ENCODE data around the gene CCL22.

CCL22 gene

DNA sequence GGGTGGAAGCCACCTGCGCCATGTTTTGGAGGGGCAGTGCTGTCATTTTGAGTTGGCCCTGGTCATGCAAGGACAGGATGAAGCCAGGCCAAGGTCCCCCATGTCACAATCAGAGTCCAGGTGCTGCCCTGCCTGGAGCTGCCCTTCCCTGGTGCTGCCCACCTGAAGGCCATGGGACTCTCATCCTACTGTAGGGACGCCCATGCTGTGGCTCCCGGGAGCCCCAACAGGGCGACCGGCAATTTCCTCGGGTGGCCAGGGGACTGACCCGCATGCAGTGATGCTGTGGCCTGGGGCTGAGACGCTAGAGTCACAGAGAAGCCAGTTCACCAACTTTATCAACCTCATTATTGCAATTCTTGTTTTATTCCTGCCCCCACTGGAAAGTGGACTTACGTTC, 54.0 kb downstream of the CCL22 start:
- Mint-ChIP-seq H3K4me3 (no peak overlapping the region), H3K9me3 (no peaks in the 10 kb centered on the region), H3K4me1 (peaks cover 19% of the 10 kb centered on the region), H3K27ac (no peak overlapping the region), H3K36me3 (peaks cover 14% of the 10 kb centered on the region)
- no peak for DNase-seq (ENCODE audit: low spot score in 2 of 2)
- ATAC-seq = no peak

DNA sequence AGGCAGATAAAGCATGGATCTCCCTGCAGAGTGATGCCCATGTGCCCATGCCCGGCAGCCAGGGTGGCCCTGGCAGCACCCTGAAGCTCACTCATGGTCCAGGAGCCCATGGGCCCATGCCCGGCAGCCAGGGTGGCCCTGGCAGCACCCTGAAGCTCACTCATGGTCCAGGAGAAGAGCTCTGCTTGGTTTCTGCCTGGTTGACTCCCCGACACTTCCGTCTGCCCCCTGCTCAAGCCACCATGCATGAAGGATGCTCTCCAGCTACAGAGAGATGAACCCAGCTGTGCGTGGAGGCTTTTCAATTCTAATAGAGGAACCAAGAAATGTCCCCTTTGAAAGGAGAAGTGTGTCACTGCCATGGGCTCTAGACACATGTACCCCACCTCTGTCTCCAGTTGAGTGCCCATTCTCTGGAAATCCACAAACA, 54.7 kb downstream of the CCL22 start:
- H3K36me3 Mint-ChIP-seq = peaks cover 14% of the 10 kb centered on the region
- peaks cover 25% of the 10 kb centered on the region for H3K4me1 Mint-ChIP-seq
- ATAC-seq (no peak), DNase-seq (ENCODE audit: low spot score in 2 of 2) (no peak)
- no peak overlapping the region for H3K4me3 Mint-ChIP-seq
- no peaks in the 10 kb centered on the region for H3K9me3 Mint-ChIP-seq
- H3K27ac Mint-ChIP-seq = no peak overlapping the region

DNA sequence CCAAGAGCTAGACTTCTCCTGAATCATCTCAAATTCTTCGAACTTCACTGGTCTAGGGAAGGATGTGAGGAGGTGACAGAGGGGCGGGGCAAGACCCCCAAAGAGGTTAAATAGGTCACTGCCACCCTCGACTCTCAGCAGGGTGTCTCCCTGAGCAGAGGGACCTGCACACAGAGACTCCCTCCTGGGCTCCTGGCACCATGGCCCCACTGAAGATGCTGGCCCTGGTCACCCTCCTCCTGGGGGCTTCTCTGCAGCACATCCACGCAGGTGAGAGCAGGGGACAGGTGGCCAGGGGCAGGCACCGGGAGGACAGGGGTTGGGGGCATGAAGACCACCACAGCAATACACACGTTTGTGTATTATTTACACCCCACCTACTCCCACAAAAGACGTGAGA, 55.1 kb downstream of the CCL22 start:
- DNase-seq (ENCODE audit: low spot score in 2 of 2) (no peak), ATAC-seq (no peak)
- peaks cover 29% of the 10 kb centered on the region for H3K4me1 Mint-ChIP-seq
- H3K27ac Mint-ChIP-seq = no peak overlapping the region
- H3K9me3 Mint-ChIP-seq = no peaks in the 10 kb centered on the region
- no peak overlapping the region for H3K4me3 Mint-ChIP-seq
- H3K36me3 Mint-ChIP-seq = peaks cover 14% of the 10 kb centered on the region

Data from stimulated activated effector memory CD8-positive, alpha-beta T cell treated with anti-CD3 and anti-CD28 coated beads, Interleukin-12 subunit alpha, Interleukin-12 subunit beta, amount 100 ng/mL, for 72 hours (primary cell).